ENCODE measurements around the gene RGS11.

RGS11 gene

DNA sequence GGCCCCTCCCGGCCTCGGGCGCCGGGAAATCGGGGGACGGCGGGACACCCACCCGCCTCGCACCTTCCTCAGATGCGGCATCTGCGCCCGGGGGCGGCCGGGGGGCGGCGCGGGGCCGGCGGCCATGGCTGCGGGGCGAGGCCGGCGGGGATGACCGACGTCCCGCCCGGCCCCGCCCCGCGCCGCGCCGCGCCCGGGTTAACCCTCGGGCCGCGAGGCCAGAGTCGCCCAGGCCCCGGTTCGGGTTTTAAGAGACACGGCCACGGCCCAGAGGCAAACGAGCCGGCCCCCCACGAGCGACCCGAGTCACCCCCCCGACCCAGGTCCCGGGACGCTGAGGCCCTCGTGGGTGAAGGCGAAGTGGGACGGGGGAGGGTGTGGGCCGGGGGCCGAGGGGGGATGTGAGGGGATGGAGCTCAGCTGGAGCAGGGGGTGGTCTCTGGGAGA, at the start of gene RGS11:
Gene RGS11 (minus strand): TSS at position 159 of the 447 bp plus-strand sequence. CDS start 33 bp downstream, at position 126.
- no peak for DNase-seq (ENCODE audit: low read depth in 2 of 2)

GRCh38 chr16:324451-325334, 48.9 kb upstream of the RGS11 start:
- peak in 1 of 2 donors; percentile 43 for DNase-seq (ENCODE audit: low read depth in 2 of 2)

- no peak for DNase-seq (ENCODE audit: low read depth in 2 of 2)
Measured at GRCh38 chr16:324201-324450, 48.4 kb upstream of the RGS11 start.

- no peak for DNase-seq (ENCODE audit: low read depth in 2 of 2)
Measured at GRCh38 chr16:322476-323143, 46.9 kb upstream of the RGS11 start.

DNA sequence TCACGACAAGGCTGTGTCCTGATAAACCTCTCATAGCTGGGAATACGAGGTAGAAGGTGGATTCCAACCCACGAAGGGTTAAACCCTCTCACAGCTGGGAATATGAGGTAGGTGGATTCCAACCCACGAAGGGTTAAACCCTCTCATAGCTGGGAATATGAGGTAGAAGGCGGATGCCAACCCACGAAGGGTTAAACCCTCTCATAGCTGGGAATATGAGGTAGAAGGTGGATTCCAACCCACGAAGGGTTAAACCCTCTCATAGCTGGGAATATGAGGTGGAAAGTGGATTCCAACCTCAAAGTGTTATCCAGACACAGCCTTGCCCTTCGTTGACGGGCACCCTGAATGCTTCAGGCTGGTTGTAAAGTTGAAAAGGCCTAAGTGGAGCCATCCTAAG, 45.8 kb upstream of the RGS11 start:
- DNase-seq (ENCODE audit: low read depth in 2 of 2): no peak

GRCh38 chr16:320206-320605, 44.5 kb upstream of the RGS11 start:
- DNase-seq (ENCODE audit: low read depth in 2 of 2): no peak

DNA sequence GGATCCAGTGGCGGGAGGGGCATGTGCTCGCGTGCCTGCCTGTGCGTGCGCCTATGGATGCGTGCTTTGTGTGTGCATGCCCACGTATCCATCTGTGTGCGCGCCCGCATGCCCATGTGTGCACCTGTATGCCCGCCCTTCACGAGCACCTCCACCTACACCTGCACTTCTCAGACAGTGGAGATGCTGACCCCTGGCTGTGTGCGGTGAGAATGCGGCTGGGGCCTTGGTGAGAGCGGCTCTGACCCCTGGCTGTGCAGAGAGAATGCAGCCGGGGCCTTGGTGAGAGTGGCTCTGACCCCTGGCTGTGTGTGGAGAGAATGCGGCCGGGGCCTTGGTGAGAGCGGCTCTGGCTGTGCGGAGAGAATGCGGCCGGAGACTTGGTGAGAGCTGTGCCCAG, 42.9 kb upstream of the RGS11 start:
- DNase-seq (ENCODE audit: low read depth in 2 of 2): no peak

DNA sequence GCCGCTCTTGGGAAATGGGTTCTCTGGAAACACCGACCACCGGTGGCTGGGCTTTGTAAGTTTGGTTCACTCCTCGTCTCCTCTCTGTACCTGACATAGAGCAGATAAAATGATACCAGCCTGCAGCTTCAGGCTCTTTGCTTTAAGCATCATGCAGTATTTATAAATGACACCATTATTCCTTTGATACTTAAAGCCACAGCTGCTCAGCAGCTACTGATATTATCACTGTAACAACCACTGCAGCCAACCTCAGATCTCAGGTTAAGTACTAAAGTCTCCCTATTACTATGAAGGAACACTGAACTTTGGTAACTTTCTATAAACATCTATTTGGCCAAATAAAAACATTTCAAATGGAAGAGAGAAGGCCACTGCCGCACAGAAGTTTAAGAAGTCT, 41.8 kb upstream of the RGS11 start:
- DNase-seq (ENCODE audit: low read depth in 2 of 2): no peak

DNA sequence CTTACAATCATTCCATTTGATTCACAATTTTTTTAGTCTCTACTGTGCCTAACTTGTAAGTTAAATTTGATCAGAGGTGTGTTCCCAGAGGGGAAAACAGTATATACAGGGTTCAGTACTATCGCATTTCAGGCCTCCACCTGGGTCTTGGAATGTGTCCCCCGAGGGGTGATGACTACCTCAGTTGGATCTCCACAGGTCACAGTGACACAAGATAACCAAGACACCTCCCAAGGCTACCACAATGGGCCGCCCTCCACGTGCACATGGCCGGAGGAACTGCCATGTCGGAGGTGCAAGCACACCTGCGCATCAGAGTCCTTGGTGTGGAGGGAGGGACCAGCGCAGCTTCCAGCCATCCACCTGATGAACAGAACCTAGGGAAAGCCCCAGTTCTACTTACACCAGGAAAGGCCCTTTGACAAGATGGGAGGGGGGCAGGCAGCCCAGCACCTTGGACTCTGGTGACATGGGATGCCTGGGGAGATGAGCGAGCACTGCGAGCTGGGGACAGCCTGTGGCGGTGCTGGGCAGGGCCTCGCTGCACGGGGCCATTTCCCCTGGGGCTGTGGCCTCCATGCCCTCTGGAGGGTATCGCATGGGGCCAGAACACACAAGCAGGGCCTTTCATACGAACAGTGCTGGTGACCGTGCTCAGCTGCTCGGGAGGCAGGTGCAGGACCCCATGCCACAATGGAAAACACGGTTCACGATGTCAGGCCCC, 41.2 kb upstream of the RGS11 start:
- DNase-seq (ENCODE audit: low read depth in 2 of 2): no peak

DNA sequence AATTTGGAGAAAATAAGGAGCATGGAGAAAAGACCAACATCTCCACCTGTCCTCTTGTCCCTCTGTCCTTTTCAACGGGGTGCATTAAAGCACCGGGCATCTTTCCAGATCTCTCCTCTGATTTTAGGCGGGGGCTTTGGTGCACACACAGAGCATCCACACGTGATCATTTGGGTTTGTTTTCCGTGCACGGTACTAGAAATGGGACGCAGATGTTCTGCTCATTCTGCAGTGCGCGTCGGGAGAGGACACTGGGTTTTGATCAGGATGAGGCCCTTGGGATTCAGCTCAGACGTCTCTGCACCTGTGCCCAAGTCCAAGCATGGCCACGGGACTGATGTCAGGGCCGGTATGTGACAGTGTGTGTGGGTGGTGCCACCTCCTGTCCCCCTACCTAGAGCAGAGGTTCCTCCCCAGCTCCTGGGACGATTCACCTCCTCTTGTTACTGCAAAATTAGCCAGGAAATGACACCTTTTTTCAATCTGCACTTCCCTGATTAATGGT, 39.1 kb upstream of the RGS11 start:
- no peak for DNase-seq (ENCODE audit: low read depth in 2 of 2)

- no peak for DNase-seq (ENCODE audit: low read depth in 2 of 2)
Measured at GRCh38 chr16:314351-314750, 38.6 kb upstream of the RGS11 start.

GRCh38 chr16:311725-312124, 36.0 kb upstream of the RGS11 start:
- DNase-seq (ENCODE audit: low read depth in 2 of 2): no peak

- no peak for DNase-seq (ENCODE audit: low read depth in 2 of 2)
Measured at GRCh38 chr16:309476-309875, 33.7 kb upstream of the RGS11 start.

DNA sequence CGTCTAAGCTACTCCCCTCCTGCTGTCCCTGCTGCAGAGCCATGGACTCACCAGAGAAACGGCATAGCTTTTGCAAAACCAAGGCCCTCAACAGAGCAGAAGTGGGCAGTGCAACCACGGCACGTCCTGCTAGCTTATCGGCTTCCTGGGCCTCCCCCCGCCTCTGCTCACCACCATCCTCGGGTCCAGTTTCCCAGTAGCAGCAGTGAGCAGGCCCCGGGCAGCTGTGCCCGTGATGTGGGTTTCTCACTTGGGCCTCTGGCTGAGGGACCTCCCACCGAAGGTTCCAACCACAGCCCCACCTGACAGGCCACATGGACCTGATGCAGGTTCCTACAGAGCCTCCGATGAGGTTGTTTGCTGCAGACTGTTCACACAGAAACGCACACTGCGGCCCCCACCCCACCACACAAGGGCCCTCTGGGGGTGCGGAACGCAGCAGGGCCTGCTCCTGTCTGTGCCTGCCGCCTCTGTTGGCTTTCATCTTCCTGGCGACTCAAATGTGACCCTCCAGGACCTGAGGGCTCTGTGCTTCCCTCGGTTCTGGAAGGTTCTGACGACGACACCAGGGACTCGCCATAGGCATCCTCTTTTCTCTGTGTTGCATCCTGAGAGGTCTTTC, 32.1 kb upstream of the RGS11 start:
- DNase-seq (ENCODE audit: low read depth in 2 of 2): no peak

- DNase-seq (ENCODE audit: low read depth in 2 of 2): no peak
Measured at GRCh38 chr16:306911-307370, 31.2 kb upstream of the RGS11 start.

DNA sequence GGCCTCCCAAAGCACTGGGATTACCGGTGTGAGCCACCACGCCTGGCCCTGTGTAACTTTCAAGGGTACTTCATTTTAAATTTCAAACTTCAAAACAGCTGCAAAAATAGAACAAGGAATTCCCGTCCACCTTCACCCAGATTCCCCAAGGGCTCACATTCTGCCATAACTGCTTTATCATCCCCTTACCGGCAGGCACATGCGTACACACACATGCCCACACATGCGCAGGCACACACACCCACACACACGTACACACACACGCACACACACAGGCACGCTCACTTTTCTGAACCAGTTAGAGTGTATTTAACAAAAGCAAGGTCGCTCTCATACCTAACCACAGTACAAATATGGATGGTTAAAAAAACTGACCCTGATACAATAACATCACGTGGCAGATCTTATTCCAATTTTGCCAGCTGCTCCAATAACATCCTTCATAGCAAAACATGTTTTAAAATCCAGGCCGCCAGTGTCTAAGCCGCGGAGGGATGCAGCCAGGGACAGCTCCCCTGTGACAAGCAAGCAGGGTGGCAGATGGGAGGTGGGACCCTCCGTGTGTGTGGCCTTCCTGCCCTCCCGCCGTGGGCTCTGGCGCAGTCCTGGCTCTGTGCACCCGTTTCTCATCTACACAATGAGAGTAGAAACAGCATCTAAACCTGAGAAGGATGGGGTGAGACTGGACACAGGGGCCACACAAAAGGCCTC, 30.3 kb upstream of the RGS11 start:
- DNase-seq (ENCODE audit: low read depth in 2 of 2): no peak

DNA sequence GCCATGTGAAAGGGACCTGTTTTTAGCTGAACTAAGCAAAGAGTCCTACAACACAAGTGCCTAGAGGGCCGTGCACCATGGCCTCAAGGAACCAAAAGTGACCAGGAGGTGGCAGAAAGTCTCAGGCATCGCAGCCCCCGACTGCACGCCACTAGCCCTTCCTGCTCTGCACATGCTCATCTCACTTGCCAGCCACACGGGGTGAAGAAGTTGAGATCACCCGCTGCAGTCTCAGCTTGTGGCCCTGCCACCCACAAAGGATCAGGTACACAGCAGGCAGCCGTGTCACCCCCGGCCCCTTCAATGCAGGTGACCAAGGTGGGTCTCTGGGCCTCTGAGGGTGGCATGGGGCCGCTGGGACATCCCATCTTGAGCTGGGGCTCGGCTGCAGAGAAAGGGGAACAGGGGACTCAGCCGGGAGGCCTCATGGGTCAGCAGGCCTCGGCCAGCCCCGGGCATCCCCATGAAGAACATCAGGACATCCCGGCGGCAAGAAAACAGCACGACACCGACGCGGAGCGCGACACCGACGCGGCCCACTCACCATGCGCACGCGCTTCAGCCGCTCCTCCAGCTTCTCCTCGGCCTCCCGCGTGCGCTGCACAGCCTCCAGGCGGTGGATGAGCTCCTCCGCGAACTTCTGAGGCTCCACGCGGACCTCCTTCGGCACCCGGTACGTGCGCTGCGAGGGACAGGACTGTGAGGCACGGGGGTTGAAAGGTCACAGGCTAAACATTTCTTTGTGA, 28.2 kb upstream of the RGS11 start:
- no peak for DNase-seq (ENCODE audit: low read depth in 2 of 2)

DNA sequence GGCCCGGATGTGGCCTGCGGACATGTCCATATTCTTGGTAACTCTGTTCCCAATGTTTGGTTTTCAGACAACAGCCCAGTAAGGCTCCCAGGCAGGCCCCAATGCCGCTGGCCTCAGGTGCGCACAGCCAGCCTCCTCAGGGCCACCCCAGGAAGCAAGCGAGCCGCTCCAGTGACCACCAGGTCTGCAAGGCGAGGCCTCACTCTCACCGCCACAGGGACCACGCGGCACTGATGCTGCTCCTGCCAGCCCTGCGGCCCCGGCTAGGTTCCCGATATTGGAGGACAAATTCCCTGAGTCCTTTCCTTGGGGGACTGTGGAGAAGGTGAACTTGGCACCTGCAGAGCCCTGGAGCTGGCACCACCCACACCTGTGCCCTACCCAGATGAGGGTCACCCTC, 26.2 kb upstream of the RGS11 start:
- DNase-seq (ENCODE audit: low read depth in 2 of 2): no peak

GRCh38 chr16:301235-301634, 25.5 kb upstream of the RGS11 start:
- no peak for DNase-seq (ENCODE audit: low read depth in 2 of 2)

DNA sequence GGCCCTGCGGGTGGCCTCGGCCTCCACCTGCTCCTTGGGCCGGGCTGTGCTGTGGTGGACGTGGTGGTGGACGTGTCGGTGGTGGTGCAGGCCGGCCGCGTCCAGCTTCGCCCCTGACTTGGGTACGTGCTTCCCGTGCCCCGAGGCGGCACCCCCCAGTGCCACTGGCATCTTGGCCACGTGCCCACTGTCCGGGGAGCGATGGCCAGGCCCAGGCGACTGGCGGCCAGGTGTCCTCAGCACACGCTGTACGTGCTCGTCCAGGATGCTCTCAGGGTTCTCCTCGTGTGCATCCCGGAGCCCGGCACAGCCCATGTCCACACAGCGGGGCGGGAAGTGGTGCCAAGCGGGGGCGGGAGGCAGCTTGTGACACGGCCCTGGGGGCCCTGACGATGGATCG, 22.1 kb upstream of the RGS11 start:
- DNase-seq (ENCODE audit: low read depth in 2 of 2): no peak
